Ascending aorta (tissue), 2 donors: Measurements from ENCODE around the gene CATSPERD. TPM values are rescaled to one million over a fixed set of nuclear protein-coding genes. Genes with fewer than 3 reads are reported as not detected.

Experiments used
- DNase-seq, 2 donors: peaks; one replicate each; pipeline ENCODE4 v3.0.0-alpha.2; 2019; ENCODE audit warnings: low spot score in 2 of 2
- H3K27ac ChIP-seq, 2 donors: fragments of 200-600 bp; sonication (generic); one replicate each; pipeline ENCODE4 v1.5.1; 2016 to 2017; ENCODE audit warnings: mild to moderate bottlenecking in 1 of 2
- H3K27me3 ChIP-seq: fragments of 200-600 bp; sonication (generic); one replicate; pipeline ENCODE4 v1.5.1; 2017
- H3K36me3 ChIP-seq, 2 donors: fragments of 200-600 bp; sonication (generic); one replicate each; pipeline ENCODE4 v1.5.1; 2016
- H3K4me1 ChIP-seq, 2 donors: fragments of 200-600 bp; sonication (generic); one replicate each; pipeline ENCODE4 v1.5.1; 2016 to 2017; ENCODE audit warnings: mild to moderate bottlenecking in 1 of 2
- H3K4me3 ChIP-seq, 2 donors: fragments of 200-600 bp; sonication (generic); one replicate each; pipeline ENCODE4 v1.5.1; 2016 to 2017; ENCODE audit warnings: mild to moderate bottlenecking in 1 of 2
- H3K9me3 ChIP-seq, 2 donors: fragments of 200-600 bp; sonication (generic); one replicate each; pipeline ENCODE4 v1.5.1; 2016
- CTCF ChIP-seq, 3 experiments: fragments of 200-600 bp in 2 of 3; fragments of 450-650 bp in 1 of 3; sonication (generic) in 2 of 3; IDR thresholded peaks; one replicate each; pipeline ENCODE4 v1.5.1; 2016 to 2019; ENCODE audit warnings: antibody characterized with exemption in 3 of 3, mild to moderate bottlenecking in 1 of 3, moderate library complexity in 1 of 3
- intact Hi-C: fragments of 100-400 bp; cut with DNase I; formaldehyde crosslinking; loops from one replicate; pipeline ENCODE4 v1.15.1; 2023
- total RNA-seq: library from RNA; depleted of rRNA; stranded (reverse); fragments of >200 nt; gene quantifications from one replicate; pipeline ENCODE4 v1.1.0, GENCODE V29; 2016

The CATSPERD gene
- total RNA-seq, 1 donor from 2014 or later: not detected

- Histone ChIP-seq H3K9me3 (no peaks in the 10 kb centered on the region), H3K4me3 (no peak overlapping the region), H3K27me3 (no peaks in the 10 kb centered on the region), H3K36me3 (peaks cover 28 to 32% of the 10 kb centered on the region in 2 donors), H3K4me1 (no peaks in the 10 kb centered on the region), H3K27ac (no peak overlapping the region)
- no peak for DNase-seq
- intact Hi-C loops: no loop called here
- no peak for TF ChIP-seq CTCF (IDR thresholded peaks at IDR 0.05)
Observed at GRCh38 chr19:5782322-5782721, 61.9 kb downstream of the CATSPERD start.

GRCh38 chr19:5782945-5783919 is 62.8 kb downstream of the CATSPERD start:
- no peak for DNase-seq
- H3K27ac ChIP-seq: no peak overlapping the region
- intact Hi-C loops: no loop called here
- no peak overlapping the region for H3K4me3 ChIP-seq
- H3K36me3 ChIP-seq: peaks cover 37 to 41% of the 10 kb centered on the region in 2 donors
- H3K4me1 ChIP-seq: no peaks in the 10 kb centered on the region
- H3K27me3 ChIP-seq: no peaks in the 10 kb centered on the region
- H3K9me3 ChIP-seq: no peaks in the 10 kb centered on the region
- TF ChIP-seq CTCF (IDR thresholded peaks at IDR 0.05): no peak

GRCh38 chr19:5784581-5785147 is 64.2 kb downstream of the CATSPERD start, which contains the start of gene PRR22:
Gene PRR22 (minus strand): TSS chr19:5784746. CDS start chr19:5784660, 86 bp downstream.
- no peaks in the 10 kb centered on the region for H3K4me1 ChIP-seq
- no peak within 1 kb of the TSS for H3K27ac ChIP-seq
- no peak within 1 kb of the TSS for H3K4me3 ChIP-seq
- H3K36me3 ChIP-seq: peaks cover 48 to 54% of the 10 kb centered on the region in 2 donors
- no peak for DNase-seq
- no peak for TF ChIP-seq CTCF (IDR thresholded peaks at IDR 0.05)
- intact Hi-C loops: loop anchor here (5.0 kb wide), 1 partner anchor 162 kb away; the partner anchor contains the start of genes SAFB and SAFB2
- H3K9me3 ChIP-seq: no peaks in the 10 kb centered on the region
- no peaks in the 10 kb centered on the region for H3K27me3 ChIP-seq

- Histone ChIP-seq H3K4me3 (no peak overlapping the region), H3K4me1 (peaks cover 3 to 5% of the 10 kb centered on the region in 2 donors), H3K36me3 (peaks cover 53 to 56% of the 10 kb centered on the region in 2 donors), H3K27me3 (no peaks in the 10 kb centered on the region), H3K27ac (no peak overlapping the region), H3K9me3 (no peaks in the 10 kb centered on the region)
- TF ChIP-seq CTCF (IDR thresholded peaks at IDR 0.05): no peak
- intact Hi-C loops: loop anchor here (5.0 kb wide), 1 partner anchor 163 kb away; the partner anchor contains the start of genes SAFB and SAFB2
- DNase-seq: no peak
Observed at GRCh38 chr19:5785423-5785822, 65.0 kb downstream of the CATSPERD start.

- Histone ChIP-seq H3K27ac (no peak overlapping the region), H3K36me3 (peaks cover 53 to 56% of the 10 kb centered on the region in 2 donors), H3K4me3 (no peak overlapping the region), H3K9me3 (no peaks in the 10 kb centered on the region), H3K4me1 (peaks cover 3 to 5% of the 10 kb centered on the region in 2 donors), H3K27me3 (no peaks in the 10 kb centered on the region)
- TF ChIP-seq CTCF (IDR thresholded peaks at IDR 0.05): no peak
- DNase-seq: no peak
- intact Hi-C loops: loop anchor here (5.0 kb wide), 1 partner anchor 164 kb away; the partner anchor contains the start of genes SAFB and SAFB2
Observed at GRCh38 chr19:5786593-5787408, 66.4 kb downstream of the CATSPERD start.
